ENCODE measurements around the gene SP140. TPM values are rescaled to one million over a fixed set of nuclear protein-coding genes. Genes with fewer than 3 reads are reported as not detected.

Gene SP140
- total and polyA plus RNA-seq, 10 donors, result 51.3 to 110 (median 71.4) TPM

DNA sequence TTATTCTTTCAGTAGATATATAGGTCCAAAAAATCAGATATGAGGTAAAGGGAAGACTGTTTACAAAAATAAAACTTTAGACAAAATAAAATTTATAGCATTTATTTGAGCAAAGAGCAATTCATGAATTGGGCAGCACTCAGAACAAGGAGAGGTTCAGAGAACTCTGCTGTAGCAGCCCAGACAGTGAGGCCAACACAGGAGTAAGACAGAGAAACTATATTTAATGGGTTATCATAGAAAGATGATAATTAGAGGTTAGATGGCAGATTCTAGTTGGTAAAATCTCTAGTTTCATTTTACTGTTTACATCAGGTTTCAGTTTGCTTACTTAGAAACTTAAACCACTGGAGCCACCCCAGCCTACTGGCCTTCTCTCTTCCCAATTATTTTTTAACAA, 71.4 kb downstream of the SP140 start:
- TF ChIP-seq, protein P1, sequence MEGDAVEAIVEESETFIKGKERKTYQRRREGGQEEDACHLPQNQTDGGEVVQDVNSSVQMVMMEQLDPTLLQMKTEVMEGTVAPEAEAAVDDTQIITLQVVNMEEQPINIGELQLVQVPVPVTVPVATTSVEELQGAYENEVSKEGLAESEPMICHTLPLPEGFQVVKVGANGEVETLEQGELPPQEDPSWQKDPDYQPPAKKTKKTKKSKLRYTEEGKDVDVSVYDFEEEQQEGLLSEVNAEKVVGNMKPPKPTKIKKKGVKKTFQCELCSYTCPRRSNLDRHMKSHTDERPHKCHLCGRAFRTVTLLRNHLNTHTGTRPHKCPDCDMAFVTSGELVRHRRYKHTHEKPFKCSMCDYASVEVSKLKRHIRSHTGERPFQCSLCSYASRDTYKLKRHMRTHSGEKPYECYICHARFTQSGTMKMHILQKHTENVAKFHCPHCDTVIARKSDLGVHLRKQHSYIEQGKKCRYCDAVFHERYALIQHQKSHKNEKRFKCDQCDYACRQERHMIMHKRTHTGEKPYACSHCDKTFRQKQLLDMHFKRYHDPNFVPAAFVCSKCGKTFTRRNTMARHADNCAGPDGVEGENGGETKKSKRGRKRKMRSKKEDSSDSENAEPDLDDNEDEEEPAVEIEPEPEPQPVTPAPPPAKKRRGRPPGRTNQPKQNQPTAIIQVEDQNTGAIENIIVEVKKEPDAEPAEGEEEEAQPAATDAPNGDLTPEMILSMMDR (IDR thresholded peaks at IDR 0.05 in 8 of 11, conservative IDR thresholded peaks at IDR 0.05 in 3 of 11), result no peak
- no peak for TF ChIP-seq POLR2AphosphoS5 (IDR thresholded peaks at IDR 0.05)
- no peak for TF ChIP-seq POLR2A (IDR thresholded peaks at IDR 0.05)
- intact Hi-C loops (cut with DNase I; ENCODE audit: low total_unique reads), result no loop called here
- DNase-seq, result no peak

DNA sequence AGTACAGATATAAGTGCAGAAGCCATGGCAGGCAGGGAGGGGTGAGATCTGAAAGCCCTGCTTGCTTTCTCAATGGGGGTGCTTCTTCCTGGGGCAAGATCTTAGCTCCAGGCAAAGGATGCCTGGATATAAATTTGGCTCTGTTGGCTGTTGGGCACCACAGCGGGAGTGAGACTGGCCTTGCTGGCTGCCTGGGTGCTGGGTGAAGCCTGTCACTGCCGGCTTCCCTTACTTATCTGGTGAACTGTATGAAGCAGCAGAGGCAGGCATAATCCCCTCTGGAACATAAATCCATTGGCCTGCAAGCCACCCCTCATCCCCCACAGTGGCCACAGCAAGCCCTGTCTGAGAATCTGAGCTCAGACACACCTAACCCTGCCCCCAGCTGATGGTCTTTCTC, 74.1 kb downstream of the SP140 start:
- H3K4me3 ChIP-seq, result no peak overlapping the region
- no peak overlapping the region for H3K27ac ChIP-seq
- no peaks in the 10 kb centered on the region for H3K4me1 ChIP-seq
- no peak for DNase-seq
- WGBS, 5 donors, result 84 to 96% (median 93%) methylated on average over 2 of the region's 2 CpGs
- H3K27me3 ChIP-seq (replicated peaks in 1 of 7), result no peaks in the 10 kb centered on the region
- intact Hi-C loops (cut with DNase I; ENCODE audit: low total_unique reads), result no loop called here
- H3K36me3 ChIP-seq, result peaks cover 3 to 65% (median 38%) of the 10 kb centered on the region in 6 donors
- H3K9me3 ChIP-seq, result peaks cover 0 to 39% (median 22%) of the 10 kb centered on the region in 8 donors
- TF ChIP-seq POLR2AphosphoS5 (IDR thresholded peaks at IDR 0.05) (no peak), POLR2A (IDR thresholded peaks at IDR 0.05) (no peak)
- TF ChIP-seq, protein P1 (IDR thresholded peaks at IDR 0.05 in 8 of 11, conservative IDR thresholded peaks at IDR 0.05 in 3 of 11), result no peak

More for the DNA sequence above, 71.4 kb downstream of the SP140 start:
- no peak overlapping the region for H3K4me3 ChIP-seq
- peaks cover 0 to 25% (median 11%) of the 10 kb centered on the region in 8 donors for H3K9me3 ChIP-seq
- no peaks in the 10 kb centered on the region for H3K4me1 ChIP-seq
- H3K36me3 ChIP-seq, result peaks cover 3 to 92% (median 53%) of the 10 kb centered on the region in 6 donors
- no peaks in the 10 kb centered on the region for H3K27me3 ChIP-seq (replicated peaks in 1 of 7)
- H3K27ac ChIP-seq, result no peak overlapping the region

DNA sequence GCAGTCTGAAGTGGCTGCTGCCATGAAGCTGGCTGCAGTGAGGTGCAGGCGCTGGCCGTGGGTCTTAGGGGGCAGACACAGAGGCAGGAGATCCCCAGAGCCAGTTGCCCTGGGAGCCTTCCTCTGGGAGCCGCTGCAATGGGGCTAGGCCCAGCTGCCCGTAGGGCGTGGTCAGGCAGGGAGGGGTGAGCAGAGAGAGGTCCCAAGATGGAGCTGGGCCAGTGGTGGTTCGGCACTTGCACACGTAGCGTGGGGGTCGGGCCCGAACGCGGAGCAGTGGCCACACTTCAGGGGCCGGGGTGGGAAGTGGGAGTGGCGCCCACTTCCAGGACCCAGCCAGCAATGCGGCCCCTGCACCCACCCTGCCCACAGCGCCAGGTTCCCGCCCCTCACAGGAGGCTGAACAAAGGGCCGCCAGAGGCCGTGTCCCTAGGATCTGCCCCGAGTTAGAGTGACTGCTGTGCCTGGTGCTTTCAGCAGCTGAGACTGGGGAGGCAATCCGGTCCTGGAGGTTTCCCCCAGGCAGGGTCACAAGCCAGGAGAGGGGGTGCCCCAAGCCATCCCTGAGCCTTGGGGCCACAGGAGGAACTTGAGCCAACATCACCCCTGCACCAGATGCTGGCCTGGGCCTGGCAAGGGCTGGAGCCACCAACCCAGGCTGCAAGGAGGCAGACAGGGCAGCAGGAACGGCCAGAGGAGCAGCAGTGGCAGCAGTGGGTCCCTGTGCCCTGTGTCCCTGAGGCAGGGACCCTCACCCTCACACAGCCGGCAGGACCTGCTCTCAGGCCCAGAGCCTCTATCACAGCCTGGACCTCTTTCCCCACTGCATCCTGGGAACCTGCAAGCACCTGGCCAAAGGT, 80.1 kb downstream of the SP140 start:
- WGBS, 5 donors, result 94 to 100% (median 97%) methylated on average over 10 to 23 of the region's 23 CpGs

DNA sequence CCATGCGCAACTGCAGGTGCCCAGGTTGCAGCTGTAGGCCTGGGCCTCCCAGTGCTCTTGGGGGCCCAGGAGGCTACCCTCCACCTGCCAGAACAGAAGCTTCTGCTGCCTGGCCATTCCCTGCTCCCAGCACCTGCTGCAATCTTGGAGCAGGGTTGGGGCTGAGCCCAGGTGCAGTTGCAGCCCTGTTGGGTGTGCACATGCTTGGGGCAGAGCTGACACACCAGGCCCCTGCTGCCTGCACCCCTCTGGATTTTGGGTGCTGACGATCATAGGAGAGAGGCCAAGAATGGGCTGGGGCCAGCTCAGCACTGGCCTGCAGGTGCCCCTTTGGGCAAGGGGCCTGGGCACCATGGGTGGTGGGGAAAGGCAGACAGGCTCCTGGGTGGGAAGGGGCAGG, 80.9 kb downstream of the SP140 start:
- peak; percentile 71 for DNase-seq
- TF ChIP-seq, protein P1 (IDR thresholded peaks at IDR 0.05 in 8 of 11, conservative IDR thresholded peaks at IDR 0.05 in 3 of 11), result no peak
- no peak for TF ChIP-seq POLR2AphosphoS5 (IDR thresholded peaks at IDR 0.05)
- TF ChIP-seq POLR2A (IDR thresholded peaks at IDR 0.05), result no peak
- Histone ChIP-seq H3K9me3 (peaks cover 0 to 20% (median 12%) of the 10 kb centered on the region in 8 donors), H3K27ac (no peak overlapping the region), H3K27me3 (replicated peaks in 1 of 7) (no peaks in the 10 kb centered on the region), H3K4me1 (no peaks in the 10 kb centered on the region), H3K36me3 (peaks cover 0 to 51% (median 10%) of the 10 kb centered on the region in 6 donors), H3K4me3 (no peak overlapping the region)
- 48 to 100% (median 97%) methylated on average over 1 to 2 of the region's 2 CpGs for WGBS, 5 donors
- intact Hi-C loops (cut with DNase I; ENCODE audit: low total_unique reads), result no loop called here

More for the DNA sequence above, 80.1 kb downstream of the SP140 start:
- DNase-seq, result peak; percentile 65
- Histone ChIP-seq H3K27me3 (replicated peaks in 1 of 7) (no peaks in the 10 kb centered on the region), H3K36me3 (peaks cover 0 to 49% (median 10%) of the 10 kb centered on the region in 6 donors), H3K27ac (no peak overlapping the region), H3K4me1 (no peaks in the 10 kb centered on the region), H3K9me3 (peaks cover 0 to 25% (median 12%) of the 10 kb centered on the region in 8 donors), H3K4me3 (no peak overlapping the region)
- TF ChIP-seq, protein P1 (IDR thresholded peaks at IDR 0.05 in 8 of 11, conservative IDR thresholded peaks at IDR 0.05 in 3 of 11), result no peak
- TF ChIP-seq POLR2AphosphoS5 (IDR thresholded peaks at IDR 0.05), result peak in 1 of 3 donors; percentile 19
- intact Hi-C loops (cut with DNase I; ENCODE audit: low total_unique reads), result no loop called here

Data from spleen (tissue), 11 donors.